ENCODE results near the gene LYST.

Gene LYST

DNA sequence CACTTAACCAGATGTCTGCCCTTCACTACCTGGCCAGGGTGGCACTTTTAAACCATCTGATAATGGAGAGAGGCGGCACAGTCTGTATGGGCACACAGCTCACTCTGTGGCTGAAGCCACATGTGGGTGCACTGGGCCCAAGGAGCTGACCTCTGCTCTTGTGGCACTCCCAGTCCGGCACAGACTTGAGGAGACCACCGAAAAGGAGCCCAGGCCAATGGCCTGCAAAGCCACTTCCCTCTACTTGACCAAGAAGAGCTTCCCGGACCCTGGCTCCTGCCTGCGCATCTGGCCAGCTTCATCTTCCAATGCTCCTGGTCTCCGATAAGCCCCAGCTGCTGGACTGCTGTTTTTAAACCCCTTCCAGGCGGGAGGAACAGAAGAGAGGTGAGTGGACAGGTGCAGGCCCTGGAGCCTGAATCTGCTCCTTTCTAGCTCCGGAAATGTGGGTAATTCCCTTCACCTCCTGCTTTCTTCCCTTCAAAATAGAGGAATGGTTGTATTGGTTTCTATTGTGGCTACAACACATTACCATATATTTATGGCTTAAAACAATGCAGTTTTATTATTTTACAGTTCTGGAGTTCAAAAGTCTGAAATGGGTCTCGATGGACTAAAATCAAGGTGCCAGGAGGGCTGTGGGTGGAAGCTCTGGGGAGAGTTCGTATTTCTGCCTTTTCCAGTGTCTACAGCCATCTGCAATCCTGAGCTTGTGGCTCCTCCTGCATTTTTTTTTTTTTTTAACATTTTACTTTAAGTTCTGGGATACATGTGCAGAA, 228.8 kb downstream of the LYST start:
- no peak overlapping the region for H3K4me3 ChIP-seq (ENCODE audit: low read depth, low read length)
- TF ChIP-seq, protein P1, sequence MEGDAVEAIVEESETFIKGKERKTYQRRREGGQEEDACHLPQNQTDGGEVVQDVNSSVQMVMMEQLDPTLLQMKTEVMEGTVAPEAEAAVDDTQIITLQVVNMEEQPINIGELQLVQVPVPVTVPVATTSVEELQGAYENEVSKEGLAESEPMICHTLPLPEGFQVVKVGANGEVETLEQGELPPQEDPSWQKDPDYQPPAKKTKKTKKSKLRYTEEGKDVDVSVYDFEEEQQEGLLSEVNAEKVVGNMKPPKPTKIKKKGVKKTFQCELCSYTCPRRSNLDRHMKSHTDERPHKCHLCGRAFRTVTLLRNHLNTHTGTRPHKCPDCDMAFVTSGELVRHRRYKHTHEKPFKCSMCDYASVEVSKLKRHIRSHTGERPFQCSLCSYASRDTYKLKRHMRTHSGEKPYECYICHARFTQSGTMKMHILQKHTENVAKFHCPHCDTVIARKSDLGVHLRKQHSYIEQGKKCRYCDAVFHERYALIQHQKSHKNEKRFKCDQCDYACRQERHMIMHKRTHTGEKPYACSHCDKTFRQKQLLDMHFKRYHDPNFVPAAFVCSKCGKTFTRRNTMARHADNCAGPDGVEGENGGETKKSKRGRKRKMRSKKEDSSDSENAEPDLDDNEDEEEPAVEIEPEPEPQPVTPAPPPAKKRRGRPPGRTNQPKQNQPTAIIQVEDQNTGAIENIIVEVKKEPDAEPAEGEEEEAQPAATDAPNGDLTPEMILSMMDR (IDR thresholded peaks at IDR 0.05; ENCODE audit: borderline replicate concordance, insufficient read depth, low read depth, low read length) = no peak

DNA sequence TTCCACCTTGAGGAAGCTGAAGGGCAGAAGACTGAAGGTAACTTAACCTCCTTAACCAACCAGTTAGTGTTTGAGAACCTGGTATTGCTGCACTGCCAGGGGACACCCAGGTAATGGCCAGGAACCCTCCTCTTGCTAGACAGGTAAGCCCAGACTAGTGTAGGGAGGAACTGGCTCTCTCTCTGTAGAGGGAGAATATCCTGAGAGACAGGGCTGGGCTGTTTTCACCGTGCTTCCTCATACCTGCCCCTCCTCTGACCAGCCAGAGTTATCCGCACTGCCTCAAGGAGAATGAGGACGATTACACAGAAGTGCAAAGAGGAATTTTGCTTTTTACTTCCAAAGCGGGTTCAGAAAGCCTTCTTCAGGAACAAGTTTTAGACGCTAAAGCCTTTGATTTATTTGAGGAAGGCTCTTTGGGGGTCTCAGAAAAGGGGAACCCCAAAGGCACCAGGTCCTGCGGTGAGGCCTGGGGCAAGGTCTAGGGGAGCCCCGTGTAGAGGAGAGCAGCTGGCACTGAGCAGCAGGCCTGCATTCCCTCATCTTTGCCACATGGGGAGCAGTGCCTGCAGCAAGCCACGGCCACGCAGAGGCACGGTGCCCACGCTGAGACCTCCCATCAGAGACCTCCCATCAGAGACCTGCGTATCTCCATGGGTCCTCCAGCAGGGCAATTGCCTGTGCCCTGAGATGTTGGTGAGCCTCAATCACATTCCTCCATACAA, 230.6 kb downstream of the LYST start:
- TF ChIP-seq, protein P1 (IDR thresholded peaks at IDR 0.05; ENCODE audit: borderline replicate concordance, insufficient read depth, low read depth, low read length) = peak; percentile 35
- no peak overlapping the region for H3K4me3 ChIP-seq (ENCODE audit: low read depth, low read length)

DNA sequence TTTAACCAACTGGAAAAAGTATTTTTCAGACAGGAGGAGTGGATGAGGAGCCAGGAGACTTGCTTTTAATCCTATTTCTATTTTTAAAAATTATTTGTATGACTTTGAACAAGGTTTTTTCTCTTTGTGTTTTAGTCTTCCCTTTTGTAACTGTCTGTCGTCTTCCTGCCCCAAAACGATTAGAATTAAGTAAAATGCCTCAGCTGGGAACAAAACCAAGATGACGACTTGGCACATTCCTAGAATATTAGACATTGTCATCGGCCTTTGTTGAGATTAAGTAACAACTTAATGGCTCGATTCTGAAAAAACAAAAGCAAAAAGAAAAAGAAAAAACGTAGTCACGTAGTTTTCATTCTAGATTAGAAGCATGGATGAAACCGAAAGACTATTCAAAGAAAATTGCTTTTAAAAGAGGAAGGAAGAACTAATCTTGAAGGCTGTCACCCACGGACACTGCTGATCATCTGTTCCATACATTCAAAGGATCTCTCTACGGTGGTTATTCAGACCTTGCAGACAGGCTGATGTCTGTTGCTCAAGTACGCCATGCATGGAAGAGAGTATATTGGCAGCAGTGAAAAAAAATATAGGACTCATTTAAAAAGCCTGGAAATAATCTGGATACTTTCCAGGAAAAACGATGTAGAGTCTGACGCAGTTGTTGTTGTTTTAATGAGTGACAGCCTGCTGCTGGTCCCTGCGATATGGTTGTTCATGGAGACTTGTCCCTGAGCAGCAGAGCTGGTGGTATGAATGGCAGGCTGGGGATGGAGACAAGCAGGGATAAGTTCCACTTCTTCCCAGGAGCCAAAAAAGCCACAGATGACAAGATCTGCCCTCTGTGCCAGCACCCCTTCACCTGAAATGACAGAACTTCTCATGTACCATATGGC, 234.0 kb downstream of the LYST start:
- TF ChIP-seq, protein P1 (IDR thresholded peaks at IDR 0.05; ENCODE audit: borderline replicate concordance, insufficient read depth, low read depth, low read length) = no peak
- no peak overlapping the region for H3K4me3 ChIP-seq (ENCODE audit: low read depth, low read length)

DNA sequence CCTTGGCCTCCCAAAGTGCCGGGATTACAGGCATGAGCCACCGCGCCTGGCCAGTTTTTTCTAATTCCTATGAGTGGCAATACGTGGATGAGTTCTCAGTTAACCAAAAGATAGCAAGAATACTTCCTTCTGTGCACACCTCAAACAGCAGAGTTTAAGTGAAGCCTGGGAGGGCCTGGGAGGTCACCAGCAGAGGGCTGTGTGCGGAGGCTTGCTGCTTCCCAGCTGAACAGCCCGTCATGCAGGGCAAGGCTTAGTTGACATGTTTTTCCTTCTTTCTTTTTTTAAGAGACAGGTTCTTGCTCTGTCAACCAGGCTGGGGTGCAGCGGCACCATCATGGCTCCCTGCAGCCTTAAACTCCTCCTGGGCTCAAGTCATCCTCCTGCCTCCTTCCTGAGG, 234.9 kb downstream of the LYST start:
- H3K4me3 ChIP-seq (ENCODE audit: low read depth, low read length) = no peak overlapping the region
- TF ChIP-seq, protein P1 (IDR thresholded peaks at IDR 0.05; ENCODE audit: borderline replicate concordance, insufficient read depth, low read depth, low read length) = no peak

DNA sequence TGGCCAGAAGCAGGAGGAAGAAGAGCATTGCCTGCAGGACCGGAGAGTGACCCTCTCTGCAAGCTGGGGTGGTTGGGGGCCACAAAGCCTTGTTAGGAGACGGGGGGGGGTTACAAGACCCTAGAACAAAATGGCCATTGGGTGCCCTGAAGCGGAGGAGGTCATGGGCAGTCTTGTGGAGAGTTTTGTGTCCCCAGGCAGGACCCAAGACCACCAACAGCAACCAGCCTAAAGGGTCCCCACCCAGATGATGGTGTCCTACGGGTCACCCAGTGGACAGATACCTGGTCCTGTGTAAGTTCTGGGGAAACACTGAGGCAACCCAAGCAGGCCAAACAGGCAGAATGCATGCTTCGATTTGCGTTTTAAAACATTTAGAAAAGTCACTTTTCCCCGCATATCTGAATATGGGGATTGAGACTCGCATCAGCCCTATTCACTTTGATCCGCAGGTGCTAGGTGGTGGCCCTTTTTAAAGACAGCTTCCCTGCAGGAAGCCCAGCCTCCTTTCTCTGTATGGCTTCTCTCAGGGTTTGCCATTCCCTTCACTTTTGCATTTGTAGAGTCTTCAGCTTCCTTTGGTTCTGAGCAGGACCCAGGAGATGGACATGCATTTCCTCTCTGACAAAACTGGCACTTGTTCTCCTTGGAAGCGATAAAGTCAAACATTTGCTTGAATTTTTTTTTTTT, 238.2 kb downstream of the LYST start:
- no peak overlapping the region for H3K4me3 ChIP-seq (ENCODE audit: low read depth, low read length)
- TF ChIP-seq, protein P1 (IDR thresholded peaks at IDR 0.05; ENCODE audit: borderline replicate concordance, insufficient read depth, low read depth, low read length) = no peak

DNA sequence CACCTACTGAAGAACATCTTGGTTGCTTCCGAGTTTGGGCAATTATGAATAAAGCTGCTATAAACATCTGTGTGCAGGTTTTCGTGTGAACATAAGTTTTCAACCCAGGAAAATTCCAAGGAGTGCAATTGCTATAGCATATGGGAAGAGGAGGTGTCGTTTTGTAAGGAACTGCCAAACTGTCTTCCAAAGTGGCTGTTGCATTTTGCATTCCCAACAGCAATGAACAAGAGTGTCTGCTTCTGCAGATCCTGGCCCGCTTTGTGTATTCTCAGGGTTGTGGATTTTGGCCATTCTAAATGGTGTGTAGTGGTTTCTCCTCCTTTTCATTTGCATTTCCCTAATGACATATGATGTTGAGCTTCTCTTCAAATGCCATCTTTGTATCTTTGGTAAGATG, 240.9 kb downstream of the LYST start:
- no peak overlapping the region for H3K4me3 ChIP-seq (ENCODE audit: low read depth, low read length)
- TF ChIP-seq, protein P1 (IDR thresholded peaks at IDR 0.05; ENCODE audit: borderline replicate concordance, insufficient read depth, low read depth, low read length) = no peak

All from GM12875 (cell line).